T-helper 9 cell (primary cell): Measurements from ENCODE around the gene VTI1A.

ENCODE experiments used
- DNase-seq: peaks from one replicate; pipeline ENCODE4 v3.0.0-alpha.2; 2020

Gene VTI1A

DNA sequence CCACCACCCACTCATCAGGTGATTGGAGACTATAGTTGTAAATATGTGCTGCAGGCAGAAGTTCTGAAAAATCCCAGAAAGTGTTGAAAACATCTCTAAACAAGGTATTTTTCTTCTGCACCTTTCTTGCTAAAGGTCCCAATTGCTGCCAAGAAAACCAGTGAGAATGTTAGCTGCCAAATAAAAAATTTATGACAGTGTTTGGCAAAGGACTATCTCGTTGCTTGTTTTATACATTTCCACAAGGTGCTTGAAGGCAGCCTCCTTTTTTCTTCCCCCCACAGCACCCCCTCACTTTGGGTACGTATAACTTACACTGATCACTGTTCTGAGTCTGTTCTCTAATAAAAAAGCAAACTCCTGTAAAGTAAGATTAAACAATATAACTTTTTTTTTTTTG, 344.4 kb downstream of the VTI1A start:
- DNase-seq: no peak

GRCh38 chr10:112792487-112793201, 345.6 kb downstream of the VTI1A start:
- DNase-seq: no peak

- no peak for DNase-seq
These were observed 346.3 kb downstream of the VTI1A start for GRCh38 chr10:112793202-112793921.

GRCh38 chr10:112794201-112794600, 347.2 kb downstream of the VTI1A start:
- DNase-seq: no peak

DNA sequence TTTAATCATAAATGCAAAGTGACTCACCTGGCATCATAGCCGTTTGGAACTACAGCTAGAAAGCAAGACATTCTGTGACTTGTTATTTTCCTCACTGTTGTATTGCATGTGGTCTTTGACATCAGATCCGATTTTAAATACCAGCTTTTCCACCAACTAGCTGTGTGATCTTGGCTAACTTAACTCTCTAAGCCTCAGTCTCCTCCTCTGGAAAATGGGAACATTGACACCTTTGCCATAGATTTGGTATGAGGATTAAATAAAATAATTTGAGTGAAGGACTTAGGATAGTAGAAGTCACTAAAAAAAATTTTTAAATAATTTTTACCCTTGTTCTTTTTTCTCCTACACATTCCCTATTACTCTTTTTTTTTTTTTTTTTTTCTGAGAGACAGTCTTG, 348.1 kb downstream of the VTI1A start:
- no peak for DNase-seq

GRCh38 chr10:112797197-112797596, 350.2 kb downstream of the VTI1A start:
- DNase-seq: no peak

DNA sequence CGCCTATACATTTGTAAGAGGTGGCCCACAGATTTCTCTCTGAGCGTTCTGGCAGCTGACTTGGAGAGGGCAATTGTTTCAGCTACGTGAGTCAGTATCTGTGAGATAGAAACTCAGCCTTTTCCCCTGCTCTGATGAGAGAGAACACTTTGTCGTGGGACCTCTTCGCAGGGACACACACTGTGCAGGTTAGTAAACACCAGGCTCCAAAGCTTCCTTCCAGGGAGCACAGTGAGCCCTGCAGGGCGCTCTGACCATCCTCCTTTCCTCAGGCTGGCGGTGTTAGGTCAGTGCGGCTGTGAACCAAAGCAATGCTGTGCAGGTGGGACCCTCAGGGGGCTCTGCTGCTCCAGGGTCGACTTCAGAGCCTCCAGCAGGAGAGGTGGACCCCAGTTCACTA, 350.8 kb downstream of the VTI1A start:
- no peak for DNase-seq

- DNase-seq: no peak
These were observed 352.0 kb downstream of the VTI1A start for GRCh38 chr10:112799038-112799437.

GRCh38 chr10:112799726-112800510, 352.9 kb downstream of the VTI1A start:
- DNase-seq: no peak

DNA sequence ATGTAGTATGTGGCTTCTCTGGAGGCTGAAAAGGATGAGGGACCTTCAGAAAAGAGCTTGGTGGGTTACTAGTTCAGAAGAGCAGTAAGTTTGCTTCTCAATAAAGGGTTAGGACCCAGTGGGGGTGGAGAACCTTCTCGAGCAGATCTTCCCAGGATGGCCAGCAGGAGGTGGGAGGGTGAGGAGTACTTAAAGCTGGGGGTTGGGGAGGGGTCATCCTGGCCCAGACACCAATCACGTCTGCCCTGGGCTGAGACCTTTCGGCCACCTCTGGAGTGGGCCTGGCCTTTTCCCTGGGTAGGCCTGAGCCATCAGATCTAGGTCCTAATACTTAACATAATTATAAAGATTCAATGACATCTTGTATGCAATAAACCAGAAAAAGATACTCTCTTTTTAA, 354.0 kb downstream of the VTI1A start:
- no peak for DNase-seq

DNA sequence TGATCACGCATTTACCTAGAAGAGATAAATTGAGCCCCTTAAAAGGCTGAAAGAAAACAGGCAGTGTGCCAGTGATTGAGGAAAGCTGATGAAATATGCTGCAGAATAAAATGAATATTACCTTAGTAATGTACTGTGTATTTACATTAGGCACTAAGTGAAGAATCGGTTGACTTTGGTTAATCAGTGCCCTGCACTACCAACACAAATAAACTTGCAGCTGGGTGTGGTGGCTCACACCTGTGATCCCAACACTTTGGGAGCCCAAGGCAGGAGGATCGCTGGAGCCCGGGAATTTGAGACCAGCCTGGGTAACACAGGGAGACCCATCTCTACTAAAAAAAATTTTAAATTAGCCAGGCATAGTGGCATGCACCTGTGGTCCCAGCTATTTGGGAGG, 354.7 kb downstream of the VTI1A start:
- DNase-seq: no peak

- no peak for DNase-seq
These were observed 355.5 kb downstream of the VTI1A start for GRCh38 chr10:112802411-112803022.

DNA sequence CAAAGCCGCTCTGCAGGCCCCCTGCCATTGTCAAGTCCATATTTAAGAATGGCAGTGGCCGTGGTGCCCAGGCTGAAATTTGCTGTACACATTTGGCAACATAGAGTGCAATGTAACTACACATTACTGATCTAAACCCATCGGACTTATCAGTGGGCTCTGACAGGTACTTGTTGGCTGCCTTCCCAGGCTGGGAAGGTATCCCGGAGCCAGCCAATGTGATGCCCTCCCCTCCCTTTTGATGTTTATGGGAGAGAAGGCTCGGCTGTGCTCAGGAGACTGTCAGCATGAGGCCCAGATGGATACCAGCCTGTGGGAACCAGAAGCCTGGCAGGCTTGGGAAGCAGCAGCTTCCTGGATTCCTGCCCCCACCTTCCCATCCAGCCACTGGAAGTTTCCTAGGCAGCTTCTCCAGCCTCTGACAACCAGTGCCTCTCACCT, 357.0 kb downstream of the VTI1A start:
- no peak for DNase-seq

DNA sequence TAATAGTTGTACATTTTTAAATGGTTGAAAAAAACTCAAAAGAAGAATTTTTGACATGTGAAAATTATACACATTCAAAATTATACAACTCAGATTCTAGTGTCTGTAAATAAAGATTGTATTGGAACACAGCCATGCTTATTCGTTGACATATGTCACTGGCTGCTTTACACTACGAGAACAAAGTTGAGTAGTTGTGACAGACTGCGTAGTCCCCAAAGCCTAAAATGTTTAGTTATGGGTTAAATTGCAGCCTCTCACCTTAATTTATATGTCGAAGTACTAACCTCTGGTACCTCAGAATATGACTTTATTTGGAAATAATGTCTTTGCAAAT, 358.2 kb downstream of the VTI1A start:
- no peak for DNase-seq

DNA sequence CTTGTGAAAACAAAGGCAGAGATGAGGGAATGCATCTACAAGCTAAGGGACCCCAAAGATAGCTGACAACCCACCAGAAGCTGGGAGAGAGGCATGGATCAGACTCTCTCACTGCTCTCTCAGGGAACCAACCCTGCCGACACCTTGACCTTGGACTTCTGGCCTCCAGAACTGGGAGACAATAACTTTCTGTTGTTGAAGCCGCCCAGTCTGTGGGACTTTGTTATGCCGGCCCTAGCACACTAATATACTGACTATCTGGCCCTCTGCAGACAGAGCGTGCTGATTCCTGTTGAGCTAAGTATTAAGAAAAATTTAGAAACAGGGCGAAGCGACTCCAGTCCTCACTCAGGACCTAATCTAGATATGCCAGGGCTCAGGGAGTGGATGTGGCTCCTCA, 358.7 kb downstream of the VTI1A start:
- no peak for DNase-seq

- no peak for DNase-seq
These were observed 360.0 kb downstream of the VTI1A start for GRCh38 chr10:112807013-112807412.

DNA sequence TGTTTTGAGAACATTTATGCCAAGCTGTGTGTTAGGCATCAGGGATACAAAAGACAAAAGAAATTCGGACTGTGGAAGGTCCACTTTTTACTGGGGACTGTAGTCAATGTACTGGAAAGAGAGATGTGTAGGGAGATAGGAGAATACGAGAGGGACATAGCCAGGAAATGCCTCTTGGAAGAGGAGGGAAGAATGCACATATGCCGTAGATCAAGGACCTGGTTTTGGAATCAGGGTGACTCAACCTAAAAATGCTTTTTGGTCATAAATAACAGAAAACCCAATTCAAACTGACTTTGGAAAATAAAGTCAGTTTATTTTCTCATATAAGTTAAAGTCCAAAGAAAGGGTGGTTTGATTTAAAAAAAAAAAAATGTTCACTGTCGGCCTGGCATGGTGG, 362.7 kb downstream of the VTI1A start:
- no peak for DNase-seq

- DNase-seq: no peak
These were observed 363.7 kb downstream of the VTI1A start for GRCh38 chr10:112810711-112811151.

- DNase-seq: no peak
These were observed 364.9 kb downstream of the VTI1A start for GRCh38 chr10:112811741-112812551.

DNA sequence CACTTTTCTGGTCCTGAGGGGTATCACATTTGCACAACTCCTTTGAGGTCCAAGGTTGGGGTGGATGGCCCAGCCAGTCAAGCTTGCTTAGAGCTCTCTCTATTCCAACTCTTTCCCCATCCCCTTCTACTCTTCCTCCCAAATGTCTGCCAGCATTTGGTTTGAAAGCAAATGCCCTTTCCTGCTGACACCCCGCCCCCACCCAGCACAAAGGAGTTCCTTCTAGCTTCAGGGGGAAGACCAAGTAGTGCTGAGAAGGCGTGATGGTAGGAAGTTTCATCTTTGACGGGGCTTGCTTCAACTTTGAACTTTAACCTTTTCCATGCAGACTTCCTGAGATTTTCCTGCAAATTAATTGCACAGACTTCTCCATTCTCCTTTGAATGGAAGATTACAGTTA, 365.6 kb downstream of the VTI1A start:
- DNase-seq: no peak

GRCh38 chr10:112813866-112814591, 367.0 kb downstream of the VTI1A start:
- no peak for DNase-seq
